Cardiac muscle cell (in vitro differentiated cells and primary cell): ENCODE results near the gene NTSR1. TPM values are rescaled to one million over a fixed set of nuclear protein-coding genes. Genes with fewer than 3 reads are reported as not detected.

ENCODE experiments used
- DNase-seq, 2 donors: peaks; one replicate each; pipeline versions ENCODE4 v3.0.0 to v3.0.0-alpha.2; 2010 to 2017; ENCODE audit warnings: low read depth in 1 of 2, low spot score in 1 of 2
- H3K27ac ChIP-seq: fragments of 200-600 bp; sonication (generic); 2 replicates; pipeline ENCODE4 v1.5.1; 2016
- H3K27me3 ChIP-seq: fragments of 200-600 bp; sonication (generic); 2 replicates; pipeline ENCODE4 v1.6.0; 2016; ENCODE audit warnings: control low read depth
- H3K36me3 ChIP-seq: fragments of 200-600 bp; sonication (generic); 2 replicates; pipeline ENCODE4 v1.5.1; 2016; ENCODE audit warnings: control low read depth
- H3K4me1 ChIP-seq: fragments of 200-600 bp; sonication (generic); 2 replicates; pipeline ENCODE4 v1.8.1; 2017; ENCODE audit warnings: low read depth, mild to moderate bottlenecking, mixed run types
- H3K4me3 ChIP-seq: fragments of 200-600 bp; sonication (generic); 2 replicates; pipeline ENCODE4 v1.5.1; 2016; ENCODE audit warnings: mild to moderate bottlenecking
- H3K9me3 ChIP-seq: fragments of 200-600 bp; sonication (generic); 2 replicates; pipeline ENCODE4 v1.5.1; 2017; ENCODE audit warnings: low read depth, mild to moderate bottlenecking, control low read depth
- polyA plus RNA-seq: library from polyadenylated mRNA; unstranded; fragments of >200 nt; fragmentation: Nextera tagmentation; extraction: Ambion mirVana; gene quantifications from 2 replicates; pipeline ENCODE4 v1.2.1, GENCODE V29; 2016
- total RNA-seq: library from RNA; depleted of rRNA; stranded (reverse); fragments of >200 nt; gene quantifications from 2 replicates; pipeline ENCODE4 v1.2.3, GENCODE V29; 2016
- TF ChIP-seq, protein P1 (sequence below): IDR thresholded peaks from 2 replicates; pipeline ENCODE4 v1.5.1; 2012; ENCODE audit warnings: low read depth, mild to moderate bottlenecking, low read length

Gene NTSR1
- total and polyA plus RNA-seq, 2 experiments from 2014 or later, result 0.03 TPM; not detected in 1

- Histone ChIP-seq H3K27ac (no peak overlapping the region), H3K4me1 (no peaks in the 10 kb centered on the region), H3K9me3 (no peaks in the 10 kb centered on the region), H3K27me3 (no peaks in the 10 kb centered on the region), H3K36me3 (no peaks in the 10 kb centered on the region), H3K4me3 (no peak overlapping the region)
- TF ChIP-seq, protein P1, sequence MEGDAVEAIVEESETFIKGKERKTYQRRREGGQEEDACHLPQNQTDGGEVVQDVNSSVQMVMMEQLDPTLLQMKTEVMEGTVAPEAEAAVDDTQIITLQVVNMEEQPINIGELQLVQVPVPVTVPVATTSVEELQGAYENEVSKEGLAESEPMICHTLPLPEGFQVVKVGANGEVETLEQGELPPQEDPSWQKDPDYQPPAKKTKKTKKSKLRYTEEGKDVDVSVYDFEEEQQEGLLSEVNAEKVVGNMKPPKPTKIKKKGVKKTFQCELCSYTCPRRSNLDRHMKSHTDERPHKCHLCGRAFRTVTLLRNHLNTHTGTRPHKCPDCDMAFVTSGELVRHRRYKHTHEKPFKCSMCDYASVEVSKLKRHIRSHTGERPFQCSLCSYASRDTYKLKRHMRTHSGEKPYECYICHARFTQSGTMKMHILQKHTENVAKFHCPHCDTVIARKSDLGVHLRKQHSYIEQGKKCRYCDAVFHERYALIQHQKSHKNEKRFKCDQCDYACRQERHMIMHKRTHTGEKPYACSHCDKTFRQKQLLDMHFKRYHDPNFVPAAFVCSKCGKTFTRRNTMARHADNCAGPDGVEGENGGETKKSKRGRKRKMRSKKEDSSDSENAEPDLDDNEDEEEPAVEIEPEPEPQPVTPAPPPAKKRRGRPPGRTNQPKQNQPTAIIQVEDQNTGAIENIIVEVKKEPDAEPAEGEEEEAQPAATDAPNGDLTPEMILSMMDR, result no peak
- no peak for DNase-seq
Observed at GRCh38 chr20:62736407-62737071, 27.9 kb downstream of the NTSR1 start.

DNA sequence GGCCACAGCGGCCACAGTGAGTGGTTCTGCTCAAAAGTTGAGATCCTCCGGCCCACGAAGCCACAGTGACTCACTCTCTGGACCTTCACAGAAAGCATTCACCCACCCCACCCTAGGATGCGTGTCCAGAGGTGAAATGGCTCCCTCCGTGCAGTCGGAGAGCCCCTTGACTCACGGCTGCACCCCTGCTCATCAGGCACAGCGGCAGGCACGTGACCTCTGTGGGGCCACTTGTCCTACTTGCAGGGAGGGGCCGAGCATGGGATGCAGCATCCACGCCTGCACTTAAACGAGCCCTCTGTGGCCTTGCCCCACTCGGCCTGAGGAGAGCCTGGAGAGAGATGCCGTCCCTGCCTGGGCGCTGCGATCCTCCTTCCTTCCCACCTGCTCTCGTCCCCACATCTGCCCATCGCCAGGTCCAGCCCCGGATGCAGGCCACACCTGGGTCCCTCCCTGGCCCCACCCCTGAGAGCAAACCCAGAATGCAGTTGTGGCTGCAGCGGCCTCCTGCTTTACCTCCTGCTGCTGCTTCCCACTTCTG, 28.7 kb downstream of the NTSR1 start:
- Histone ChIP-seq H3K4me3 (no peak overlapping the region), H3K27me3 (no peaks in the 10 kb centered on the region), H3K27ac (no peak overlapping the region), H3K4me1 (no peaks in the 10 kb centered on the region), H3K9me3 (no peaks in the 10 kb centered on the region), H3K36me3 (no peaks in the 10 kb centered on the region)
- TF ChIP-seq, protein P1, result no peak
- no peak for DNase-seq

GRCh38 chr20:62738025-62738881, 29.6 kb downstream of the NTSR1 start:
- Histone ChIP-seq H3K9me3 (no peaks in the 10 kb centered on the region), H3K27ac (no peak overlapping the region), H3K27me3 (no peaks in the 10 kb centered on the region), H3K36me3 (no peaks in the 10 kb centered on the region), H3K4me1 (no peaks in the 10 kb centered on the region), H3K4me3 (no peak overlapping the region)
- TF ChIP-seq, protein P1, result no peak
- DNase-seq, result no peak

- Histone ChIP-seq H3K27ac (no peak overlapping the region), H3K4me3 (no peak overlapping the region), H3K4me1 (no peaks in the 10 kb centered on the region), H3K9me3 (no peaks in the 10 kb centered on the region), H3K36me3 (no peaks in the 10 kb centered on the region), H3K27me3 (no peaks in the 10 kb centered on the region)
- DNase-seq, result no peak
- TF ChIP-seq, protein P1, result no peak
Observed at GRCh38 chr20:62739067-62739466, 30.4 kb downstream of the NTSR1 start.

DNA sequence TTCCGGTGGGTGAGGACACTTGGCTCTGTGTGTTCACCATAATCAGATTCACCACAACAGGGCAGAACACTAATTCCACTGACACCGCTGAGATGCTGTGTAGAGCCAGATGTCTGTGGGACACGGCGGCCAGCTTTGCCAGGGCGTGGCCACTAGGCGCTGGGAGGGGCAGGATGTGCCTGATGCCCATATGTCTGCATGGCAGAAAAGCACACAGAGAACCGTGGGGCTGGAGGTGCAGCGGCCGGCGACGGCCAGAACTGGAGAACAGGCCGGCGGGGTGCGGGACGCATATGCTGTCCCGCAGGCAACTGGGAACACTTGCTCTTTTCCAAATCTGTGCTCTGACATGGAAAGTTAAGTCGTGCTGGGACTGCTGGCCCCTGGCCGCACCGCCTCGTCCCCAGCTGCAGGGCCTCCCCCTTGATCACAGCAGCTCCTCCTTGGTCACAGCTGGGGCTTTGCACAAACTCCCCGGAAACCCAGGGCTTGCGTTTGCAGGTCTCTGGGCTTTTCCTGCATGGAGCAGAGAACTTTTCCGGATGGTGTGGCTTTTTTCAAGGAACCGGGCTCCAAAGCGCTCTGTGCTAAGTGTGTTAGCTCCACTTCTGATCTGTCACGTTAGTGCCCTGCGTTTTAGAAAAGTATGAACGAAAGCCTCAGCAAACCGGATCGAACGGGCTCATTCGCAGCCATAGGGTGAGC, 31.1 kb downstream of the NTSR1 start:
- Histone ChIP-seq H3K4me3 (no peak overlapping the region), H3K36me3 (no peaks in the 10 kb centered on the region), H3K4me1 (no peaks in the 10 kb centered on the region), H3K27me3 (no peaks in the 10 kb centered on the region), H3K27ac (no peak overlapping the region), H3K9me3 (no peaks in the 10 kb centered on the region)
- no peak for DNase-seq
- TF ChIP-seq, protein P1, result no peak
